ENCODE results near the gene NDUFS2.
A peak's percentile ranks its signal among the peaks of the same experiment; 100 is the strongest.

Gene NDUFS2

GRCh38 chr1:161172776-161173376 lies 29.3 kb upstream of the NDUFS2 start:
- no peak for TF ChIP-seq ZFX (IDR thresholded peaks at IDR 0.05)
- no peak for TF ChIP-seq CTCF (conservative IDR thresholded peaks at IDR 0.05)

GRCh38 chr1:161173711-161174110 lies 28.5 kb upstream of the NDUFS2 start:
- no peak overlapping the region for H3K27ac ChIP-seq
- no peak for TF ChIP-seq ZFX (IDR thresholded peaks at IDR 0.05)

More at GRCh38 chr1:161172776-161173376, 29.3 kb upstream of the NDUFS2 start:
- H3K27ac ChIP-seq = no peak overlapping the region

- no peak for TF ChIP-seq CTCF (conservative IDR thresholded peaks at IDR 0.05)
- TF ChIP-seq ZFX (IDR thresholded peaks at IDR 0.05) = no peak
- no peak overlapping the region for H3K27ac ChIP-seq
Observed at GRCh38 chr1:161174911-161175310, 27.3 kb upstream of the NDUFS2 start.

- H3K27ac ChIP-seq = peak overlapping the region; percentile 84; the same call in 1 of the 2 replicates
- TF ChIP-seq ZFX (IDR thresholded peaks at IDR 0.05) (no peak), CTCF (conservative IDR thresholded peaks at IDR 0.05) (no peak)
Observed at GRCh38 chr1:161175771-161176453, 26.3 kb upstream of the NDUFS2 start.

GRCh38 chr1:161176468-161177111 lies 25.6 kb upstream of the NDUFS2 start:
- peak overlapping the region; percentile 84 for H3K27ac ChIP-seq
- TF ChIP-seq CTCF (conservative IDR thresholded peaks at IDR 0.05) (no peak), ZFX (IDR thresholded peaks at IDR 0.05) (no peak)

GRCh38 chr1:161177112-161177935 lies 24.8 kb upstream of the NDUFS2 start, which contains the start of gene B4GALT3:
Gene B4GALT3 (minus strand): TSS chr1:161177507. CDS start chr1:161176060, 1,447 bp downstream.
- H3K27ac ChIP-seq = peak within 1 kb of the TSS; percentile 84
- TF ChIP-seq CTCF (conservative IDR thresholded peaks at IDR 0.05) (no peak), ZFX (IDR thresholded peaks at IDR 0.05) (peak; percentile 52; the same call in 1 of the 2 replicates)

- TF ChIP-seq ZFX (IDR thresholded peaks at IDR 0.05) (no peak), CTCF (conservative IDR thresholded peaks at IDR 0.05) (no peak)
- peak overlapping the region; percentile 84 for H3K27ac ChIP-seq
Observed at GRCh38 chr1:161177936-161178244, 24.3 kb upstream of the NDUFS2 start.
